IPS DF 6.9 (cell line): ENCODE results near the gene UBAC2.

Experiments
- DNase-seq: peaks from one replicate; pipeline ENCODE4 v3.0.0-alpha.2; 2013; ENCODE audit warnings: low read depth, low spot score
- H3K27ac ChIP-seq: one replicate; pipeline ENCODE4 v1.5.1; 2013; ENCODE audit warnings: low read length, control low read depth
- H3K27me3 ChIP-seq: 2 replicates; pipeline ENCODE4 v1.6.1; 2013; ENCODE audit warnings: mild to moderate bottlenecking, low read length; ENCODE audit not compliant: control insufficient read depth, insufficient read depth
- H3K36me3 ChIP-seq: 2 replicates; pipeline ENCODE4 v1.6.1; 2013; ENCODE audit warnings: low read length; ENCODE audit not compliant: control insufficient read depth, insufficient read depth
- H3K4me1 ChIP-seq: 2 replicates; pipeline ENCODE4 v1.6.1; 2013; ENCODE audit warnings: low read length; ENCODE audit not compliant: control insufficient read depth, insufficient read depth
- H3K4me3 ChIP-seq: 2 replicates; pipeline ENCODE4 v1.5.1; 2013; ENCODE audit warnings: mild to moderate bottlenecking, low read length
- H3K9me3 ChIP-seq: 2 replicates; pipeline ENCODE4 v1.6.1; 2013; ENCODE audit warnings: low read length, inconsistent platforms; ENCODE audit not compliant: control insufficient read depth, insufficient read depth
- WGBS: extraction: QIAGEN DNeasy Blood & Tissue Kit; methylation state at CpG from one replicate; pipeline ENCODE4 v1.1.7; 2013; ENCODE audit warnings: mixed read lengths, missing lambda C conversion rate; ENCODE audit not compliant: insufficient read length, insufficient coverage; 5-methylcytosine and 5-hydroxymethylcytosine counted together

UBAC2 gene

DNA sequence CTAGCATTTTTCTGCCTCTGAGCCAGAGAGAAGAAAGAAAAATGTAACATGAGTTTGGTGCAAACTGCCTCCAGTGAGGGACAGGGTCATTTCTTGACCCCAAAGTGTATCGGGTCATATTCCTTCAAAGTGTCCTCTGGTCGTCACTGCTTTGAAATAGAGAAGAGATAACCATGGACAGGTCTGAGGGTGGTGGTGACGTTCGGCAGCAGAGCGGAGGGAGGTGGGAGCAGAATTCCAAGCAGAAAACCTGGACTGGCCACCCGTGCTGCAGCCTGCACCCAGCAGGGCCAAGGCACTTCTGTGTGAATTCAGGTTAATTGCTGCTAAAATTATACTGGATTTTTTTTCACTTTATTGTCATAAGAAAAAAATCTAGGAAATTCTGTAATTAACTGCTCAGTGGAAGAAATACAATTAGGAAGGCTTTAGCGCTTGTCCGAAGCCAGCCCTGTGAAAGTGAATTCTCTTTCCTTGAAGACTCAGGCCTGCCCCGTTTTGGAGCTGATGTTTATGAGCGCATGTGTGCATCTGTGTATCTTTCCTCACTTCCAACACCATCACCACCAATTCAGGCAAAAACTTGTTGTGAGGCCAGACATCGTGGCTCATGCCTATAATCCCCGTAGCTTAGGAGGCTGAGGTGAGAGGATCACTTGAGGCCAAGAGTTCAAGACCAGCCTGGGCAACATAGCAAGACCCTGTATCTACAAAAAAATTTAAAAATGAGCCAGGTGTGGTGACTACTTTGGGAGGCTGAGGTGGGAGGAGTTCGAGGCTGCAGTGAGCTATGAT, 37.9 kb upstream of the UBAC2 start:
- H3K4me1 ChIP-seq = no peaks in the 10 kb centered on the region
- H3K9me3 ChIP-seq = no peaks in the 10 kb centered on the region
- H3K36me3 ChIP-seq = no peaks in the 10 kb centered on the region
- no peak for DNase-seq
- H3K27me3 ChIP-seq = no peaks in the 10 kb centered on the region
- WGBS = no CpG with 5 or more reads among the region's 13 CpGs
- no peak overlapping the region for H3K27ac ChIP-seq
- H3K4me3 ChIP-seq = no peak overlapping the region

DNA sequence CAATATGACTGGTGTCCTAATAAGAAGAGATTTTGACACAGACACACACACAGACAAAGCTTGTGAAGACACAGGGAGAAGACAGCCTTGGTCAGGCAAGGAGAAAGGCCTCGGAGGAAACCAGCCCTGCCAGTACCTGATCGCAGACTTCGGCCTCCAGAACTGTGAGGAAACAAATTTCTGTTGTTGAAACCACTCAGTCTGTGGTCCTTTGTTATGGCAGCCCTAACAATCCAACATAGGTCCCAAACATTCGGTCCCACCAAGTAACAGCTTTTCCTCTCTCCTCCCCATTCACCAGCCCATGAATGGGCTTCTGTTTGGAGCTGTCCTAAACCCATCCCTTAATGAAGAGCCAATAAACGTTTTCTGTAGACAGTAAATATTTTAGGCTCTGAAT, 36.4 kb upstream of the UBAC2 start:
- no peak overlapping the region for H3K4me3 ChIP-seq
- no CpG with 5 or more reads among the region's 5 CpGs for WGBS
- no peaks in the 10 kb centered on the region for H3K27me3 ChIP-seq
- DNase-seq = no peak
- H3K27ac ChIP-seq = no peak overlapping the region
- H3K4me1 ChIP-seq = no peaks in the 10 kb centered on the region
- no peaks in the 10 kb centered on the region for H3K9me3 ChIP-seq
- no peaks in the 10 kb centered on the region for H3K36me3 ChIP-seq

DNA sequence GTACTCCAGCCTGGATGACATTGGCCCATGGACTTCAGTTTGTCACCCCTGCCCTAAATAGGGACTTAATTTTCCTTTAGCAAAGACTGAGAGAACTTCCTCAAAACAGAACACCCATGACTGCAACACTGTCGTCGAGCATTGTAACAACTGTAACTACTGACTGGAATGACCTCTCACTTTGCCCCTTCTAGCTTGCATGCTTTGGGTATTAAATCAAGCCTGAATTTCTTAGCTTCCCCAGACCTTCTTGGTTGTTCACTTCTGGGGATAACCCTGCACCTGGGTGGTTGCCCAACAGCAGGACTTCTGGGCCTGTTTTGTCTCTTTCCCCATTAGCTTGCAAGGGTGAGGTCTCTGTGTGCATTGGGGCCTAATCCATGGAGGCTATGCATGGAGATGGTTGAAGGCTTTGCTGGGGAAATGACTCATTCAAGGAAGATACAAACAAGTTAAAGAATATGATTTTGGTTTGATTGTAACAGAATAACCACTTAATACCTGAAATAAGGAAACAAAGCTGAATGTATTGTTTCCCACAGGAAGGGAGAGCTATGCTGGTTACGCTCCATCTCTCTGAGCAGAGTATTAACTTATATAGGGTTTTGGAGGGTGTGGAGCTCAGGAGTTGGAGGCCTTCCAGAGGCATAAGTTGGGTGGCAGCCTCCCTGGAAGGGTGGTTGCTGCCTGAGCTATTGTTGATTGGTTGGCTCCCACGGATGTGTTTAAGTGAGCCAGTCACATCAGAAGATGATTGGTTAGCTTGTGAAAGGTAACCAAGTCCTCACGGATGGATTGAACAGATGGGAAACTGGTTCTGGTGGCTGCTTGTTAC, 34.7 kb upstream of the UBAC2 start:
- no peak overlapping the region for H3K27ac ChIP-seq
- no peaks in the 10 kb centered on the region for H3K9me3 ChIP-seq
- no peaks in the 10 kb centered on the region for H3K4me1 ChIP-seq
- H3K4me3 ChIP-seq = no peak overlapping the region
- no peak for DNase-seq
- no peaks in the 10 kb centered on the region for H3K36me3 ChIP-seq
- no peaks in the 10 kb centered on the region for H3K27me3 ChIP-seq
- WGBS = no CpG with 5 or more reads among the region's 5 CpGs

- no peak for DNase-seq
- WGBS = no CpG with 5 or more reads among the region's 18 CpGs
- H3K4me3 ChIP-seq = no peak overlapping the region
- H3K27me3 ChIP-seq = no peaks in the 10 kb centered on the region
- H3K4me1 ChIP-seq = peaks cover 1% of the 10 kb centered on the region; the same call in 1 of the 2 replicates
- no peaks in the 10 kb centered on the region for H3K9me3 ChIP-seq
- no peaks in the 10 kb centered on the region for H3K36me3 ChIP-seq
- H3K27ac ChIP-seq = no peak overlapping the region
Observed at GRCh38 chr13:99172951-99173350, 27.7 kb upstream of the UBAC2 start.

DNA sequence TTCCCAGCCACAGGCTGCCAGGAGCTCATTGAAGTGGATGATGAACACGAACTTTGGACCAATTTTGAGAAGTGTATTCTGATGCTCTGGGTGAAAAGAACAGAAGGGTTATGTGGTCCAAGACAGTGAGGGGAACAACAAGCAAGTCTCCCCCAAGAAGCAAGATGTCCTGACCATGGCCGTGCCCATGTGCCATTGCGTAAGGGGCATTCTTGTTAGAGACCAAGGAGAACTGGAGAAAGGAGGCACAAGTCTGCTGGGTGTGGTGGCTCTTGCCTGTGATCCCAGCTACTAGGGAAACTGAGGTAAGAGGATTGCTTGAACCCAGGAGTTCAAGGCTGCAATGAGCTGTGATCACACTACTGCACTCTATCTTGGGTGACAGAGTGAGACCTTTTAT, 27.0 kb upstream of the UBAC2 start:
- Histone ChIP-seq H3K27ac (no peak overlapping the region), H3K27me3 (no peaks in the 10 kb centered on the region), H3K4me3 (no peak overlapping the region), H3K4me1 (peaks cover 1% of the 10 kb centered on the region; the same call in 1 of the 2 replicates), H3K36me3 (no peaks in the 10 kb centered on the region), H3K9me3 (no peaks in the 10 kb centered on the region)
- DNase-seq = no peak
- no CpG with 5 or more reads among the region's 3 CpGs for WGBS

DNA sequence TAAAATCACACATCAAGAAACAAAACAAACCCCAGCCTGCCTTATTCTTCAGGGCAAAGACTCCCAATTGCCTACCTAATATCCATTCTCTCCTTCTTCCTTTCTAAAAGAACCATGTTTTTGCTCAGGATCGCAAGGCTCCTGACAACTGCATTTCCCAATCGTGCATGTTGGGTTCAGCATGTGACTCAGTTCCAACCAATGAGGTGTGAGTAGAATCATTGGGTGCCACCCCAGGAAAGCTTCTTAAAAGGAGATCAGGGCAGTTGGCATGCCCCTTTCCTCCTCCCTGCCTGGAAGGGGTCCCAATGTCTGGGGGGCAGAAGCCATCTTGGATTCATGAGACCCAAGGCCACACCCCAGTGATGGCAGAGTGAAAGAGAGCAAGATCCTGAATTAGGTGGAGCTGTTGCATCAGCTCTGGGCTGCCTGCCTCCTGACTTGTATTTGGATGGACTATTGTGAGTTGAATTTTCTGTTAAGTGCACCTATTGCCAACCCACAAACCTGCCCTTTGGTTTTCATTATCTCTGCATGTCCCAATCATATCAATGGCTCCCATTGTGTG, 26.0 kb upstream of the UBAC2 start:
- H3K27me3 ChIP-seq = no peaks in the 10 kb centered on the region
- H3K36me3 ChIP-seq = no peaks in the 10 kb centered on the region
- H3K9me3 ChIP-seq = no peaks in the 10 kb centered on the region
- no peak overlapping the region for H3K27ac ChIP-seq
- H3K4me1 ChIP-seq = peaks cover 1% of the 10 kb centered on the region; the same call in 1 of the 2 replicates
- no peak overlapping the region for H3K4me3 ChIP-seq
- no CpG with 5 or more reads among the region's 2 CpGs for WGBS
- DNase-seq = no peak

- Histone ChIP-seq H3K27me3 (no peaks in the 10 kb centered on the region), H3K4me3 (no peak overlapping the region), H3K4me1 (peaks cover 1% of the 10 kb centered on the region; the same call in 1 of the 2 replicates), H3K9me3 (no peaks in the 10 kb centered on the region), H3K36me3 (no peaks in the 10 kb centered on the region), H3K27ac (no peak overlapping the region)
- WGBS = no CpG with 5 or more reads among the region's 24 CpGs
- peak; percentile 86 for DNase-seq
Observed at GRCh38 chr13:99176309-99177276, 24.1 kb upstream of the UBAC2 start.

DNA sequence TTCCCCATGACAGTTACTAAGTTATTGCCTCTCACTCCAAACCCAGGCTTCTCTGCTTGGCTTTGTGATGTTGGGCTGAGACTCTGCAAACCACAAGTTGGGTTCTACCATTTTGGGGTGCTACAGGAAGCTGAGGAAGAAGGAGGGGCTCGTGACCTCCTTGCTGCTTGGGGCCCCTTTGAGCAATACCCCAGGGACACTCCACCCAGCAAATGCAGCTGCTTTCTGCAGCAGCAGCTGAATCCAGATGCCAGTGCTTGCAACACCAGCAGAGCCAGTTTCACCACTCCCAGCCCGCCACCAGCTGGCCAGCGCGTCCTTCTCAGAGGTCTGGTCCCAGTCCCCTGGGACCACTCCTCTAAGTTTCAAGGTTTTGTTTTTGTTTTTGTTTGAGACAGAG, 22.0 kb upstream of the UBAC2 start:
- WGBS = no CpG with 5 or more reads among the region's 4 CpGs
- Histone ChIP-seq H3K4me3 (no peak overlapping the region), H3K9me3 (no peaks in the 10 kb centered on the region), H3K27ac (no peak overlapping the region), H3K36me3 (no peaks in the 10 kb centered on the region), H3K4me1 (peaks cover 1% of the 10 kb centered on the region; the same call in 1 of the 2 replicates), H3K27me3 (no peaks in the 10 kb centered on the region)
- no peak for DNase-seq

DNA sequence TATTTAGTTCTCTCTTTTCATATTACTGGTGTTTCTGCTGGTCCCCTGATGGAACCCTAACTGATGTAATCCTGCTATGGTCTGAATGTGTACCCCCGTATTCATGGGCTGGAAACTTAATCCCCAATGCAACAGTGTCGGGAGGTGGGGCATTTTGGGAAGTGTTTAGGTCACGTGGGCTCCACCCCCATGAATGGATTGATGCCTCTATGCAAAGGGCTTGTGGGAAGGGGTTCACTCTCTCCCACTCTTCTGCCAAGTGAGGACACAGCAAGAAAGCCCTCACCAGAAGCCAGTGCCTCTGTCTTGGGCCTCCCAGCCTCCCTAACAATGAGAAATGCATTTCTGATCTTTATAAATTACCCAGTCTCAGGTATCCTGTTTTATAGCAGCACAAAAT, 21.2 kb upstream of the UBAC2 start:
- Histone ChIP-seq H3K9me3 (no peaks in the 10 kb centered on the region), H3K27me3 (no peaks in the 10 kb centered on the region), H3K36me3 (no peaks in the 10 kb centered on the region), H3K27ac (no peak overlapping the region), H3K4me1 (peaks cover 1% of the 10 kb centered on the region; the same call in 1 of the 2 replicates), H3K4me3 (no peak overlapping the region)
- no CpG with 5 or more reads among the region's 3 CpGs for WGBS
- DNase-seq = no peak
